ENCODE measurements around the gene C17orf67. TPM values are rescaled to one million over a fixed set of nuclear protein-coding genes. Genes with fewer than 3 reads are reported as not detected.

The C17orf67 gene
- total and polyA plus RNA-seq, 9 of the 15 experiments (the other 6 are each of a cell fraction or from before 2014, with no cell fraction given): 0.07 to 1.7 (median 0.59) TPM

DNA sequence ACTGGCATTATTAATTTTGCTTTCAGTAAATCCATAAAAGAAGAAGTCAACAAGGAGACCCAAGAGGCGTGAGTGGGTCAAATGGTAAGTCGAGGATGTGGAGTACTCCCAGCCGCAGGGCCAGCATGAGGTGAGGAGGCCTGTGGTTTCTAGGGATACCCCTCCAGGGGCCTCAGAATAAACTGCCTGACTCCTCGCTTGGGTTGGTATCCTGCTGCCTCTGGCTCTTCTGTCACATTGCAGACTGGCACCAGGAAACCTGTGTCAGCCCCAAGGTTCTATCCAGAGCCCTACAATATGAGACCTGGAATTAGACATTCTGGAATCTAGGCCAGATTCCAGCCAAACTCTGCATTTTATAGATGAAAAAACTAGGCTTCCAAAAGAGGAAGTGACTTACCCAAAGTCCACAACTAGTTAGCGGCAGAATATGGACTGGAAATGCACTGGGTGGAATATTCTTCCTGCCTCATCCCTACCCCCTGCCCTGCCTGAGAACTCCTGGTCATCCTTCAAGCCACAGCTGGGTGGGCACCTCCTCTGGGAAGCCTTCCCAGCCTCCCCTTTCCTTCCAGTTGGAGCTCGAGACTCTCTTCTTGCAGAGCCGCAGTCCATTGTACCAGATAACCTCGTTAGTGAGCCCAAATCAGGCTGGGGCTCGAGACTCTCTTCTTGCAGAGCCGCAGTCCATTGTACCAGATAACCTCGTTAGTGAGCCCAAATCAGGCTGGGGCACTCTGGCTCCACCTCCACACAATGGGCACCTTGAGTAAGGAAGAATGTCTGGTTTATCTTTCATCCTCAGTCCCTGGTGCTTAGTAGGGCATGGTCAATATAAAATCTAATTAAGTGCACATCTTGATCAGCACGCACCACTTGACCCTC lies 22.6 kb downstream of the C17orf67 start:
- TF ChIP-seq SPI1 (IDR thresholded peaks at IDR 0.05; ENCODE audit: borderline replicate concordance, low read depth, low read length): peak; percentile 98
- no peak for TF ChIP-seq MCM7 (IDR thresholded peaks at IDR 0.05)
- TF ChIP-seq, protein P1, sequence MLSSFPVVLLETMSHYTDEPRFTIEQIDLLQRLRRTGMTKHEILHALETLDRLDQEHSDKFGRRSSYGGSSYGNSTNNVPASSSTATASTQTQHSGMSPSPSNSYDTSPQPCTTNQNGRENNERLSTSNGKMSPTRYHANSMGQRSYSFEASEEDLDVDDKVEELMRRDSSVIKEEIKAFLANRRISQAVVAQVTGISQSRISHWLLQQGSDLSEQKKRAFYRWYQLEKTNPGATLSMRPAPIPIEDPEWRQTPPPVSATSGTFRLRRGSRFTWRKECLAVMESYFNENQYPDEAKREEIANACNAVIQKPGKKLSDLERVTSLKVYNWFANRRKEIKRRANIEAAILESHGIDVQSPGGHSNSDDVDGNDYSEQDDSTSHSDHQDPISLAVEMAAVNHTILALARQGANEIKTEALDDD (IDR thresholded peaks at IDR 0.05): peak; percentile 97
- Histone ChIP-seq H3K79me2 (ENCODE audit: control insufficient read depth, insufficient read depth, low read length) (no peaks in the 10 kb centered on the region), H3K27me3 (ENCODE audit: control insufficient read depth in 2 of 2, insufficient read depth in 2 of 2, low read length in 2 of 2) (peaks cover 24 to 27% of the 10 kb centered on the region in 2 experiments), H3K36me3 (ENCODE audit: control insufficient read depth, insufficient read depth, low read length) (no peaks in the 10 kb centered on the region), H3K4me1 (replicated peaks in 1 of 2; ENCODE audit: control insufficient read depth in 2 of 2, insufficient read depth in 2 of 2, low read length in 2 of 2) (peaks cover 0 to 3% of the 10 kb centered on the region in 2 experiments; a peak in 2 of 5 replicates), H3K4me2 (ENCODE audit: insufficient read depth, low read length) (no peak overlapping the region), H4K20me1 (replicated peaks; ENCODE audit: control insufficient read depth, insufficient read depth, low read length) (no peaks in the 10 kb centered on the region), H3K9ac (ENCODE audit: insufficient read depth in 1 of 2, low read depth in 2 of 2, low read length in 2 of 2) (no peak overlapping the region), H3K9me3 (replicated peaks; ENCODE audit: control insufficient read depth, insufficient read depth, low read depth, low read length) (no peaks in the 10 kb centered on the region), H2AFZ (ENCODE audit: low read depth, low read length) (no peak overlapping the region), H3K9me1 (ENCODE audit: control insufficient read depth, insufficient read depth, low read length) (no peaks in the 10 kb centered on the region), H3K27ac (ENCODE audit: extremely low read depth, low read depth, low read length) (no peak overlapping the region), H3K4me3 (no peak overlapping the region)
- no peak for ATAC-seq
- no peak for FAIRE-seq
- 6% methylated on average over 12 of the region's 12 CpGs for WGBS (ENCODE audit: insufficient coverage, low coverage, missing lambda C conversion rate)
- intact Hi-C loops (cut with micrococcal nuclease): no loop called here
- CTCF ChIA-PET (ENCODE audit: low intra/inter-chr PET ratio): interaction anchor here (0.7 kb wide), 1 partner anchor 150 kb away, joined by 3 read pairs; the partner anchor contains the start of gene COIL
- BruUV-seq (replicated peaks): no TSS peak
- no peak for DNase-seq (ENCODE audit: extremely low read depth in 1 of 4, low spot score in 3 of 4)
- in situ Hi-C loops (cut with MboI): no loop called here
- POLR2A ChIA-PET: no interaction called here

All from K562 (cell line).